Stimulated activated CD4-positive, alpha-beta T cell treated with anti-CD3 and anti-CD28 coated beads, Interleukin-1b, Interleukin-23, amount 100 ng/mL, for 4 hours (primary cell): ENCODE data around the gene LEFTY1.
"Not testable (repeated sequence)": the region's sequence is repeated elsewhere in the genome, so short reads cannot be mapped to it uniquely, and the experiment has no call there.

ENCODE experiments used
- DNase-seq, 2 donors: peaks; one replicate each; pipeline ENCODE4 v3.0.0-alpha.2; 2020; ENCODE audit warnings: low read depth in 2 of 2

LEFTY1 gene

DNA sequence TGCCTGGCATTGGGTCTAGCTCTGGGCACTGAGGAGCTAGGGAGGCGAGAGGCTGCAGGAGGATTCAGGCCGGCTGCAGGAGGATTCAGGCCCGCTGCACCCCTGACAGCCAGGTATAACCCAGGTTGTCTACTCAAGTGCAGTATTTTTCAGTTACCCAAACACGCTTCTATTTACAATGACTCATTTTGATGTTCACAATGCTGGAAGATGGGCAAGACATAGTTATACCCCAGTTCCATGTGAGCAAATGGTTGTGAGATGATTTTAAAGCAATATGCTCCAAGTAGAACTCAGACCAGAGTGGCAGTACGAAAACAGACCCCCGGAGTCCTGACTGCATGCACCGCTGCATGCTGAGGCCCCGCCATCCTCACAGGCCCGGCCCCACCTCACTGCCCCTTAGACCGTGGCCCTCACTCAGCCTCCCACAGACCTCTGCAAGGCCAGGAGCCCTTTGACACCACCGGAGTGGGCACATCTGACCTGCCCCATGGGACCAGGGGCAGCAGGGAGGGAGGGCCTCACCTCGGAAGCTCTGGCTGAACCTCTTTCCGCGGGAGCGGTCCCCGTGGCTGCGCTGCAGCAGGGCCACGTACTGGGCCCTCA, 553 bp downstream of the LEFTY1 start:
- no peak for DNase-seq

DNA sequence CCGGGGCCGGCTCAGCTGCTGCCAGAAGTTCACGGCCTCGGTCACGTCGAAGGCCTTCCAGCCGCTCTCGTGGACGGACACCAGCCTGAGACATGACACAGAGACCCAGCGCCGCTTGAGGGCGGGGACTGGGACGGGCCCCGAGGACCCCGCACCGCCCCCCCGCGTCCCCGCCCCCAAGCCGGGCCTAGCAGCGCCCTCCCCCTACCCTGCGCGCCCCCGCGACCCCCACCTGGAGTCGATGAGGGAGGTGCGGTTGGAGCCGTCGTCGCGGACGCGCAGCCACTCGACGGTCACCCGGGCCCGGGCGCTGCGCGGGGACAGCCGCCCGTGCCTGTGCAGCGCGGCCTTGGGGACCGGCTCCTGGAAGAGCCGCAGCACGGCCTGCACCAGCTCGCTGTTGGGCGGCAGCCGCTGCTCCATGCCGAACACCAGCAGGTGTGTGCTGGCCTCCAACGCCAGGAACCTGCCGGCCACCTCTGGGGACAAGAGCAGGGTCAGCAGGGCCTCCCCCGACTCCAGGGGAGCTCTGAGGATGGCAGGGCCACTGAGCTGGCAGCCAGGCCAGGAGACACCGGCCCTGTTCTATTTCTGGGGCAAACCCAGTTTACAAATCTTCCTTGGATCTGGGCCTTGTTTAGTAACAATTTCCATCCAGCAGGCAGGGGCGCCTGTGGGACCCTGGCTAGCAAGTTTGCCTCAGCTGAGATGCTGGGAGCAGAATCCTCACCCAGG, 1.2 kb downstream of the LEFTY1 start:
- not testable (repeated sequence) for DNase-seq

DNA sequence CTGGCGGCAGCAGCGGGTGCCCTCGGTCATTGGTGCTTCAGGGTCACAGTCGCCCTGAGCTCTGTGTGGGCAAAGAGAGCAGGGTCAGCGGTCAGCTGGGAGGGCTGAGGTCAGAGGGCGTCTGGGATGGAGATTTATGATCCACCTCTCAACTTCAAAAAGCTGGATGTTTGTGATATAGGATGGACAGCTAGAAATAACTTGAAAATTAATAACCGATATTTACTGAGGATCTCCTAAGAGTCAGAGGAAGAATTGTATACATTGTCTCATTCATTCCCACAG, 2.0 kb downstream of the LEFTY1 start:
- DNase-seq, result no peak

DNA sequence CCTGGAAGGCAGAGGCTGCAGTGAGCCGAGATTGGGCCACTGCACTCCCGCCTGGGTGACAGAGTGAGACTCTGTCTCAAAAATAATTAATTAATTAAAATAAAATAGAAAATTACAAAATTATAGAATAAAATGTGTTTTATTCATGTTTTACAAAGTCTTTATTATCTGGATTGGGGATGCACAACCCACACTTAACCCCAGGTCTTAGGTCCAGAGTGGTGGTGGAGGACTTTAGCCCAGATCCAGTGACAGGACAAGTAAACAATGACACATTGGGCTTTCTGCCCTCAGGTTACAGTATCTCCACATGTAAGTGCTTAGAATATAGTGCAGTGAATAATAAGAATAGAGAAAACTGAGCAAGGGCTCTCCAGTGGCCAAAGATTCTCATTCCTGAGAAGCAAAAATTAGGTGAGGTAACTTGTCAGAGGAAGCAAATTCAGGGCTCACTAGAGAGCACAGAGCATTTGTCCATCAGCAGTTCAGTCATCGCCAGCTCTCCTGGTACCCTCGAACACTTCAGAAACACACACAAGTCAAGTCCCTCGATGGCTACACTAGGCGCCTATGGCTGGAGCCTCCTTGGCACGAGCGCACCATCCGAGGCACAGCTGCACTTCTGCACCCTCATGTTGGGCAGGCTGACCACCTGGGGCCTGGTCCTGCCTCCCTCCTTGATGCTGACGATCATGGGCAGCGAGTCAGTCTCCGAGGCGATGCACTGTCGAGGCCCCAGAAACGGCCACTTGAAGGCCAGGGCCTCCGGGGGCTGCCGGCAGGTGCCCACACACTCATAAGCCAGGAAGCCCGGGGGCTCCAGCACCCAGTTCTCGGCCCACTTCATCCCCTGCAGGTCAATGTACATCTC, 2.6 kb downstream of the LEFTY1 start:
- no peak for DNase-seq

DNA sequence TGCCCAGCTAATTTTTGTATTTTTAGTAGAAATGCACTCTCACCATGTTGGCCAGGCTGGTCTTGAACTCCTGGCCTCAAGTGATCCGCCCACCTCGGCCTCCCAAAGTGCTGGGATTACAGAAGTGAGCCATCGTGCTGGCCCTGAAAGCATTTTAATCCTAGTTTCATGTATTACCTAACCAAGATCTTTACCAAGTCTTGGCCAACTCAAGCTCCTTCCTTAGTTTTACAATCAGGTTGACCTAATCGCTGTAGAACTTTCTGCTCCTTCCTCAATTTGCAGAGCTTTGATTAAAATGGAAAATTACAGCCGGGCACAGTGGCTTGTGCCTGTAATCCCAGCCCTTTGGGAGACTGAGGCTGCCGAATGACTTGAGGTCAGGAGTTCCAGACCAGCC, 3.6 kb downstream of the LEFTY1 start:
- no peak for DNase-seq

DNA sequence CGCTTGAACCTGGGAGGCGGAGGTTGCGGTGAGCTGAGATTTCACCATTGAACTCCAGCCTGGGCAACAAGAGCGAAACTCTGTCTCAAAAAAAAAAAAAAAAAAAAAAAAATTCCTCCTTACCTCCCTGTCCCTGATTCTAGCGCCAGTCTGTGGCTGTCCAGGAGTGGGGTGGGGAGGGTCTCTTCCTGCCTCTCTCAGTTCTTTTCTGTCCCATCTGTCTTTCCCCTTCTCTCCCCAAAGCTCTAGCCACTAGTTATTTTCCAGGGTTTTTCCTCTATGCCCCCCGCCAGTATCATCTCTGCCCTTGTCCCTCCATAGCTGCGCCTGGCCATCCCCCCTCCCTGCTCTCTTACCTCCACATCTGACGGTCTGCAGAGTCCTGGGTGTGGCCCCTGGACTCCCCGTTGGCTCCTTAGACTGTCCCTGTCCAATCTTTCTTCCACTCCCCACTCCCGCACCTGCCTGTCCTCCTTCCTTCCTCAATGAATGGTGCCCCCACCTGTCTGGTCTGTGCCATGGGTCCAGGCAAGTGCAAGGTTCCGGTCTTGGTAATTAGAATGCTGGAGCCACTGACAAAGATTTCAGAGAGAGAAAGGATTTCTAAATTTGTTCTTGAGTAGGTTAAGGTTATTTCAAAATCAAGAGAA, 5.2 kb downstream of the LEFTY1 start:
- no peak for DNase-seq

DNA sequence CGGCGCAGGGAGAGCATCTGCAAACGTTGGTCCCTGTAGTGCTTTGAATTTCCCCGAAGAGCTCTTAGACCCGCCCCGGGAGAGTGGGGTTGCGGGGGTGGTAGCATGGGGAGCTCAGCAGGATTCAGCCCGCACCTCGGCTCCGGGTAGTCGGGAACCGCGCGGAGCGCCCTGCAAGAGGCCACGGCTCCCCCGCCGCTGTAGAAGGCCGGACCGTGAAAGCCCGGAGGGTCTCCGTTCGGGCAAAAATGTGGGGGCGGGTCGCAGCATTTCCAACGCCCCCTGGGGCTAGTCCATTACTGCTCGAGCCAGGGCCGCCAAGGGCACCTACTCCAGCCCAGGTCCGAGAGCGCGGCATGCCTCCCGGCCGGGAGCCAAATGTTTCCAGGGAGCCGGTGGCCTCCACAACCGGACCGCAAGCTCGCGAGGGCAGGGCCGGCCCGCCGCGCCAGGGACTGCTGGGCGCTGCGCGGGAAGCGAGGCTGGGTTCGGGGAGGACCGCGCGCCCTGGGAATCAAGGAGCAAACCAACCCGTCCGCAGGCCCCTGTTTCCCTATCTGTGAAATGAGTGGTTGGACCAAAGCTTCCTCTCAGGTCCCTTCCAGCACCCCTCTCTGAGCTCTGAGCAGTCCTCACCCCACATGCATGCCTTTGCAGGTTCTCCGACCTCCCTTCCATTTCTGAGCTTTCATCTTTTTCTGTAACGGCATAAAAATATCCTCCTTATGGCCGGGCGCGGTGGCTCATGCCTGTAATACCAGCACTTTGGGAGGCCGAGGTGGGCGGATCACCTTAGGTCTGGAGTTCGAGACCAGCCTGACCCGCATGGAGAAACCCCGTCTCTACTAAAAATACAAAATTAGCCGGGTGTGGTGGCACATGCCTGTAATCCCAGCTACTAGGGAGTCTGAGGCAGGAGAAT, 6.0 kb downstream of the LEFTY1 start:
- no peak for DNase-seq

DNA sequence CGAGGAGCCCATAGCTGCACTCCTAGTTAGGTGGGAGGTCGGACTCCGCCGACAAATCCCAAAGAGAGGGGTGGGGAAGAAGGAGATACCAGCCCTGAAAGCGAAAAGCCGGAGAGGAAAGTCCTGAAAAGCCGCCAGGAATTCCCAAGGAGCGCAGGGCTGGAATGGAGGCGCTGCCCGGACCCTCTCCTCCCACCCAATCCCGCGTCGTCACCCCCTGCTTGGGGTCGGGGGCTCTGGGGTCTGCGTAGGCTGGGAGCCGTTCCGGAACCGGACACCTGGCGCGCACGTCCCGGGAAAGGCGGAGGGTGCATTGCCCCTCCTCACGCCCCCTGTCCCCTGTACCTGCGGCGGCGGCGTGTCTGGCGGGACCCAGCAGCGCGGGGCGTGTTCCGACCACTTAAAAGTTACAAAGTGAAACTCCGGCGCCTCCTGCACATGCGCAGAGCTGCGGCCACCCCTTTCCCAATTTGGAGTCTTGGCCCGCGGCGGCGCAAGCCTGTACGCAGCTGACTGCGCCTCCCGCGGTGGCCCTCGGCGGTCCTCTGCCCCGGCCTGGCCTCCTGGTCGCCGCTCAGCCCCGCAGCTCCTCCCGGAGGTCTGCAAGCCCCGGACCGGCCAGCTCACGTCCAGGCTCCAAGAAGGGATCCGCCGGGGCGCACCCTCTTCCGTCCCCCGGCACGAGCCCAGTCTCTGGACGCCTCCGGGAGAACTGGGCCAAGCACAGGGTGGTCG, 6.8 kb downstream of the LEFTY1 start, which contains the start of gene TMEM63A:
Gene TMEM63A (minus strand): TSS at position 422 of the 735 bp plus-strand sequence. CDS start 4,800 bp downstream, outside the sequence.
- peak; percentile 82 to 83 for DNase-seq

DNA sequence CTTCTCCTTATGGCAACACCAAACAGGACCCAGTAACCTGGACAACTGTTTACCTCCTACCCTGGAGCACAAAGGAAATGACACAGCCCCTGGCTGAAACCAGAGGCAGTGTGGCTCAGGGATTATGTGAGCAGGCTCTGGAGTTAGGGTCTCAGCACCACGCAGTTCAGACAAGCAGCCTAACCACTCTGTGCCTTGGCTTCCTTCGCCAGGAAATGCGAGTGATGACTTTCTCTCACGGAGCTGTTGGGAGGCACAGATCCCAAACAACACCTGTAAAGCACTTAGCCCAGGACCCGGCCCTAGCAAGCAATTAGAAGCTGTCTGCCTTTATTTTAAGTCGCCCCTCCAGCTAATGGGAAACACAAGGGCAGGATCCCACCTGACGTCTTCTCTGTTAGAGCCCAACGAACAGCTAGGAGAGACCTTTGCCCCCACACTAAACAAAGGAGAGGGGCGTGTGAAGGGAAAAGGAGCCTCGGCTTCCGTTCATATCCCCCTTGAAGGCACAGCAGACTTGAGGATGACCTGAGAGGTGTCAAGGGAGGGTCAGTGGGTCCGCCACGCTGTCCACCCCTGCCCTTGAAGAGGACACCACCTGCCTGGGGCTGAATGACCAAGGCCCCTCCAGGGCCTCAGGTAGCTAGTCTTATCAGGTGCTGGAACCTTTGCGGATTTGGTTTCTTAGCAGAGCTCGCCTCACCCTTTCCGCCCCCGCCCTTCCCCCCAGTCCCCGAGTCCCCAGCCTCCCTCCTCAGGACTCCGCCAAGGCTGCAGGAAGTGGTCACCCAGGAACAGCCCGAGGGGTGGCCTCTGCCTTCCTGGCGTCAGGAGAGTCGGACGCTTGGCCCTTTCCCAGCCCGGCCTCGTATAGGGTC, 7.6 kb downstream of the LEFTY1 start:
- no peak for DNase-seq

DNA sequence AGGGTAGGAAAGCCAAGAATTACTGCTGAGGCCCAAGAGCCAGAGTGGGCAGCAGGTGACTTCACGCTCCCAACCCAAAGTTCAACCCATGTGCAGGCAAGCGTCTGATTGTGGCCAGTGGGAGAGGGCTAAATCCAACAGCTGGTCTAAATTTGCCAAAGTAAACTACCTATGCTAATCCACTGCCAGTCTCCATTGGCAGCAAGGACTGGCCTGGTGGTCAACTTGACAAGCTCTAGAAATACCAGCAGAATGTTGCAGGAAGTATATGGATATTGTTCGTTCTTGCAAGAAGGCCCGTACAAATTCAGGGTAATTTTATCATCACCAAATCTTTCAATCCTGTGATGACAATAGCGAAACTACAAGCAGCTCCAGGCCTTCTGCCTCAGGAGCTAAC, 8.3 kb downstream of the LEFTY1 start:
- no peak for DNase-seq

DNA sequence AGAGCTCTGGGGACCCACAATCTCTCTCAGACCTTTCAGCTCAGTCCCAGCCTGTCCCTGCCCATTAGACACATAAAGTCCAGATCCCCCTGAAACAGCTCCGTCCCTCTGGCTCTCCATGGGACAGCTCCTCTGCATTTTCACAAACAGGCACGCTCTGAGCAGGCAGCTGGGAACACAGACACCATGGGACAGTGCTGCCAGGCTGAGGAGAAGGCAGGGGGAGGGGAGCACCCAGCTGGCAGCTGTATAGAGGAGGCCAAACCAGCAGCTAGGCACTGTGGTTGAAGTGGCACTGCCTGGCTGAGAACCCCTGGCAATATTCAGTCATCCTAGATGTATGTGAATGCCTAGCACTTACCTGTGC, 8.7 kb downstream of the LEFTY1 start:
- no peak for DNase-seq

DNA sequence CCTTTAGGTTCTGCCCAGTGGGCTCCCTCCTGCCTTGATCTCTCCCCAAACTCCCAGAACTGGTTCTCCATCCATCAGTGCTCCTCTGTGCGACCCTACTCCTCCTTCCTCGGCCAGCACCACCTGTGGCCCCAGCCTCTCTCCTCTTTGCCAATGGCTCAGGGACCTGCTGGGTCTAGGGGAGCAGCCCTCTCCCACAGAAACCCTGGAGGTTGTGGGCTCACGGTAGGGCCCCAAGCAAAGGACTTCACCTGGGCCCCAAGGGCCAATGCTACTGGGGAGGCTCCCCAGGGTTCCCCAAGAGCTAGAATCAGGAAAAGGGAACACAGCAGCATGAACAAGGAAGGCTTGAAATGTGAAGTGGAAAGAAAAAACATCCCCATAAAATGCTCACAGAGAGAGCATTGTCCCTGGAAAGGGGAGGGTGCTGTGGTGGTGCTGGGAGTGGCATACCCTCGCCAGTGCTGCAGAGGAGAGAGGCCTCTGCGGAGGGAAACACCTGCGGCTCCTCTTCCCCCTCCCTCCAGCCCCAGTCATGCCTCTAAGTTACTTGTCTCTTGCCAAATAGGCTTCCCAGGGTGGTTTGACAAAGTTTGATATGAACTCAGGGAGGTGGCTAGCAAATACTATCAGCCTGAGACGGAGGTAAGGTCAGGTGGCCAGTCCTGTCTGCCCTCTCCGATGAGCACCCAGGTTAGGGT, 9.3 kb downstream of the LEFTY1 start:
- no peak for DNase-seq

DNA sequence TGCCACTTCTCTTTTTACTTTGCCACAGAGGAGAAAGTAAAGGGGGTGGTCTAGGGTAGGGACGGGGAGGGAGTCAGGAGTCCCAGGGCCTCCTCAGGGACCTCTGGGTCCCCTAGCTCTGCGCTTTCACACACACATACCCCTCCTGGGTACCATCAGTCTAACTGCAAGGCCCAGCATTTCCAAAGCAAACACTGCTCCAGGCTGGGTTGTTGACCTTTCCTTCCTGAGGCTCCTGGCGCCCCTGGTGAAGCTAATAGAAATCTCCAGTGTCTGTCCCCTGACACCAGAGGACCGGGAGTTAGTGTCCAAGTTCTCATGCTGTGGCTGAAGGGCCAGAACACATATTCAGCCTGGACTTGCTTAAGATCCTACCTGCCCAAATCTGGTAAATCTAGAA, 10.7 kb downstream of the LEFTY1 start:
- DNase-seq, result no peak

DNA sequence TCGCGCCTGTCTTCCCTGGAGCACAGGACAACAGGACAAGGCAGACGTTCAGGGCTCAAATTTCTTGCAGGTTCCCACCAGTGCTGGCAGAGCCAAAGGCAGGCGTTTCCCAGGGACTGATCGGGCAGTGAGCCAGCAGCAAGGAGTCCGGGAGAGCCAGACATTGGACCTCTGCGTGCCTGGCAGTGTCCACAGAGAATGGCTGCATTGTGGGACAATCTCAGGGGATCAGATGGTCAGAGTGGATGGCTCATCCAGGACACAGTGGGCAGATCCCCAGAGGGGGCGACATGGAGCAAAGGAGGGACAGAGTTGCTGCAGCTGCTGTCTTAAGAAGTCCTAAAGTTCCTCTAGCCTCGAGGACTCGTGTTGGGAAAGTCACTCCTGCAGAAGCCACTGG, 11.4 kb downstream of the LEFTY1 start:
- DNase-seq, result peak in 1 of 2 donors; percentile 34

DNA sequence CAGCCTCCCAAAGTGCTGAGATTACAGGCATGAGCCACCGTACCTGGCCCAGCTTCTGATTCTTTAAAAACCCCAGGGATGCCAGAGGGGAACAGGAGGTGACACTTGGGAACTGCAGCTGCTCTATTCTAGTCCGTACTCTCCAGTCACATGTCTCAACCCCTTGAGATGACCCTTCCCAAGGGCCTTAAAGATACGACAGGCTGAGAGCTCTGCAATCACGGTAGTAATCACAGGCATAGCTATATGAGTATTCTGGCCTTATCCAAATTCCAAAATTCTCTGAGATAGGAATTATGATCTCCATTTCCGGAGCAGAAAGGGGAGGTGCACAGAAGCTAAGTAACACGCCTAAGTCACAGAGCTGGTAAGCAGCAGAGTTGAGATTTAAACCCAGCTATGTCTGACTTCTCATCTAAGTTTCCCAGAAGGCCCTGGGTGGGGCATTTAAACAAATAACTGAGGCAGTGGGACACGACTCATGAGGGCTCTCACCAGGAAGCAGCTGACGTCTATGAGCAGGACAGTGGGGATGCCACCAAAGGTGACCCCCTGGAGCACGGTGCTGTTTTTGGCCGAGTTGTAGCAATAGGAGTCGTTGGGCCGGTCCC, 11.9 kb downstream of the LEFTY1 start:
- DNase-seq, result no peak

DNA sequence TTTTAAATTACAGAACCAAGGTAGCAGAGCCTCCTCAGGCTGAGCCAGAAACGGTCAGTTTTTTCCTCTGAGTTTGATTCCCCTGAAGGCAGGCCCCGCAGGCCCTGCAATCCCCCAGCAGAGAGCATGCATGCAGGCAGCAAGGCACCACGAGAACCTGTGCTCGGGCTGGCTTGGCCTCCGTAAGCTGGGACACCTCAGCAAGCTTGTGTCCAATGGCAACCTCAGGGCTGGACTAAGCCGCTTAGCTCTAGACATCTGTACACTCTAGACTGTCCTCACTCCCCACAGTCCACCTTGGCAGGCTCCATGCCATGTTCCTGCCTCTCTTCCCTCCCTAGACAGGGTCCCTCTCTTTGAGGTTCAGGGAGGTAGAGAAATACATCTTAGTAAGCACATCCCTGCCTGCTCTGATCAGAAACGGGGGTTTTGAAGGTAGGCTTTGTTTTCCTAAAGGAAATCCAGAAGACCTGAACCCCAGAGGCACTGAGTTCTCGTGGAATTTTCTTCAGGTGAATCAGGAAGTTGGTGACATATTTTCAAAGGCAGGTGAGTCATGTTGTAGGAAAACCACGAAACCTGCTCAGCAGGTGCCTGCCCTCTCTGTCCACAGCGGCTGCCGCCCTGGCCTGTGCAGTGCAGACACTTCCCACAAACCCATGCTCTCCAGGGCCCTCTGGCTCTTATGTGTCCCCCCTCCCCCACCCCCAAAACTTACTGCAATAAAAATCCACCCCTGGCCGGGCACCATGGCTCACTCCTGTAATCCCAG, 13.7 kb downstream of the LEFTY1 start:
- DNase-seq, result no peak

DNA sequence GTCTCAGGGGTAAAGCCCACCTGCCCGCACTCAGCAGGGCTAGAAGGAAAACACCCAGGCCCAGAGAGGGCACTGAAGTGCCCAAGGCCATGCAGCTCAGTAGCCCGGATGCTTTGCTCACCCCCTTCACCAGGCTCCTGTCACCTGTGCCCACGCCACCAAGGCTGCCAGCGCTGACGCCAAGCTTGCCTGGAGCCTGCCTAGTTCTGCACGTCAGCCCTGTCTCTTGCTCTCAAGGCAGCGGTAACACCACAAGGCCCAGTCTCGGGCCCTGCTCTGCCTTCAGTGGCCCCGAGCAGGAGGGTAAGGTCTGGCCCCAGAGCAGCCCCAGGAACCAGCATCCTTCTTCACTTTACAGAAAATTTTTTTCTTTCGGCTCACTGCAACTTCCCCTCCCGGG, 14.5 kb downstream of the LEFTY1 start:
- no peak for DNase-seq
